Heart left ventricle (tissue), 16 donors: ENCODE results near the gene HCN2. TPM values are rescaled to one million over a fixed set of nuclear protein-coding genes. Genes with fewer than 3 reads are reported as not detected.

Experiments
- ATAC-seq, 4 donors: fragments of 200-7000 bp; cut with Tn5 transposase; one replicate each; pipeline ENCODE4 v1.9.1; 2020 to 2022; ENCODE audit warnings: moderate library complexity in 4 of 4, mild to moderate bottlenecking in 3 of 4, moderate number of reproducible peaks in 1 of 4
- DNase-seq, 5 donors: peaks; one replicate each; pipeline ENCODE4 v3.0.0-alpha.2; 2020
- H3K27ac ChIP-seq, 12 donors: fragments of 200-600 bp; sonication (generic) in 4 of 12; one replicate each; pipeline versions ENCODE4 v1.5.0 to v1.8.0; 2016 to 2022; ENCODE audit warnings: mild to moderate bottlenecking in 2 of 12
- H3K27me3 ChIP-seq, 9 donors: fragments of 200-600 bp; sonication (generic) in 2 of 9; one replicate each; pipeline versions ENCODE4 v1.5.1 to v1.8.0; 2016 to 2022; ENCODE audit warnings: mild to moderate bottlenecking in 3 of 9
- H3K36me3 ChIP-seq, 9 donors: fragments of 200-600 bp; sonication (generic) in 2 of 9; one replicate each; pipeline versions ENCODE4 v1.5.0 to v1.8.0; 2018 to 2022; ENCODE audit warnings: mild to moderate bottlenecking in 2 of 9
- H3K4me1 ChIP-seq, 12 donors: fragments of 200-600 bp; sonication (generic) in 4 of 12; one replicate each; pipeline versions ENCODE4 v1.5.0 to v1.8.0; 2016 to 2022; ENCODE audit warnings: mild to moderate bottlenecking in 3 of 12
- H3K4me3 ChIP-seq, 12 donors: fragments of 200-600 bp; sonication (generic) in 4 of 12; one replicate each; pipeline versions ENCODE4 v1.5.0 to v1.8.0; 2017 to 2022; ENCODE audit warnings: mild to moderate bottlenecking in 9 of 12, moderate library complexity in 4 of 12
- H3K9me3 ChIP-seq, 12 donors: fragments of 200-600 bp; sonication (generic) in 4 of 12; one replicate each; pipeline versions ENCODE4 v1.5.0 to v1.8.0; 2016 to 2022; ENCODE audit warnings: mild to moderate bottlenecking in 1 of 12
- POLR2A ChIP-seq, 2 donors: fragments of 450-650 bp; IDR thresholded peaks; one replicate each; pipeline ENCODE4 v1.6.1; 2017; ENCODE audit warnings: antibody characterized with exemption in 2 of 2, mild to moderate bottlenecking in 2 of 2, moderate library complexity in 2 of 2
- WGBS, 4 donors: extraction: QIAGEN DNeasy Blood & Tissue Kit in 2 of 4; methylation state at CpG; one replicate each; pipeline versions ENCODE4 v1.1.5 to v1.1.7; 2013 to 2018; 5-methylcytosine and 5-hydroxymethylcytosine counted together
- intact Hi-C, 10 donors: fragments of 100-400 bp; cut with DNase I; formaldehyde crosslinking; loops; one replicate each; pipeline versions ENCODE4 v1.11.1 to v1.14.2; 2022
- long read RNA-seq, 3 donors: library from polyadenylated mRNA; unstranded; transcript quantifications; one replicate each; pipeline ENCODE4 v2.0.0, GENCODE V29; 2020 to 2021
- polyA plus RNA-seq, 2 donors: library from polyadenylated mRNA; stranded (reverse); fragments of 200-250 nt; gene quantifications; one replicate each; pipeline ENCODE4 v1.2.3, GENCODE V29; 2013
- total RNA-seq, 9 donors: library from RNA; depleted of rRNA in 2 of 9; stranded (reverse); fragments of >200 nt in 2 of 9; fragmentation: NEBNext Ultra II Directional in 3 of 9; extraction: Animal tissue kit (Norgen Biotek cat#: 25700) in 3 of 9; gene quantifications; one replicate each; pipeline versions ENCODE4 v1.1.0 to v1.2.4, GENCODE V29; 2016 to 2023
- TF ChIP-seq, protein P1 (sequence below), 12 donors: fragments of 200-600 bp; sonication (generic) in 4 of 12; IDR thresholded peaks; one replicate each; pipeline versions ENCODE4 v1.5.0 to v1.8.0; 2018 to 2022; ENCODE audit warnings: antibody characterized with exemption in 12 of 12, mild to moderate bottlenecking in 5 of 12
- donor health status: ischemic (EF 13 %, LVEDD 7.1; RV severe dilation, severe dysfunction).
- donor health status: healthy with polysubstance abuse.
- donor health status: DM: no; HTN: yes; CAD: no.
- donor health status: DM: no; HTN: no; CAD: no.
- donor health status: ischemic (EF 25% LVEDD 6.9; RV normal size, moderate dysfunction).
- donor health status: ischemic (EF 25% LVEDD 5.7; RV mildly dilated, moderate dysfunction).
- donor health status: healthy.
- donor health status: DM: yes; HTN: yes; CAD: no.
- donor health status: ischemic (EF 35%, LVEDD 5.7; RV mildly dilated, moderate dysfunction).
- donor health status: nonischemic (EF 11% LVEDD 7.7; RV severe dilation, severe dysfunction).
- donor health status: DM: yes; HTN: yes; CAD: no.
- donor health status: PGD.
- donor health status: ischemic (EF 29% LVEDD 5.4; RV normal size, mild dysfunction).
- donor health status: nonischemic (EF 23%, LVEDD 6.1; RV moderate dilation, normal function).

The HCN2 gene
- total RNA-seq, result 10 to 100 TPM in 7 of 9 donors, 1 to 10 TPM in 2; 4.1 to 27.4 (median 15.4) TPM
- 10 to 100 TPM in 1 of 2 donors, 1 to 10 TPM in 1; 4.8 to 22.4 TPM for polyA plus RNA-seq
- long read RNA-seq, donor 1, partial matches to known transcripts, result 0 of 1 reads
- long read RNA-seq, donor 1, other reads (novel, unspliced or antisense), result 1 of 1 reads
- long read RNA-seq, donor 2, partial matches to known transcripts, result 0 of 1 reads
- long read RNA-seq, donor 2, other reads (novel, unspliced or antisense), result 1 of 1 reads
- long read RNA-seq, donor 3, partial matches to known transcripts, result 0 of 3 reads
- long read RNA-seq, donor 3, other reads (novel, unspliced or antisense), result 3 of 3 reads

DNA sequence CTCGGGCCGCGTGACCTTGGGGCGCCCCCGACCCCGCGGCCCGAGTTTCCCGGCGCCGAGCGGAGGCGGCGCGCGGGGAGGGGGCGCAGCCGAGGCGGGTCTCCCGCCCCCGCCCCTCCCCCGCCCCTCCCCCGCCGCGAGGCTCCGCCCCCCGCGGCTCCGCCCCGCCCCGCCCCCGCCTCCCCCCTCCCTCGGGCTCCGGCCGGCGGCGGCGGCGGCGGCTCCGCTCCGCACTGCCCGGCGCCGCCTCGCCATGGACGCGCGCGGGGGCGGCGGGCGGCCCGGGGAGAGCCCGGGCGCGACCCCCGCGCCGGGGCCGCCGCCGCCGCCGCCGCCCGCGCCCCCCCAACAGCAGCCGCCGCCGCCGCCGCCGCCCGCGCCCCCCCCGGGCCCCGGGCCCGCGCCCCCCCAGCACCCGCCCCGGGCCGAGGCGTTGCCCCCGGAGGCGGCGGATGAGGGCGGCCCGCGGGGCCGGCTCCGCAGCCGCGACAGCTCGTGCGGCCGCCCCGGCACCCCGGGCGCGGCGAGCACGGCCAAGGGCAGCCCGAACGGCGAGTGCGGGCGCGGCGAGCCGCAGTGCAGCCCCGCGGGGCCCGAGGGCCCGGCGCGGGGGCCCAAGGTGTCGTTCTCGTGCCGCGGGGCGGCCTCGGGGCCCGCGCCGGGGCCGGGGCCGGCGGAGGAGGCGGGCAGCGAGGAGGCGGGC is at the start of gene HCN2:
TSS of gene HCN2 (plus strand) at position 189 of the 703 bp plus-strand sequence. CDS start at position 254, 65 bp downstream.
- no peak for DNase-seq
- TF ChIP-seq POLR2A (IDR thresholded peaks at IDR 0.05), result no peak
- TF ChIP-seq, protein P1, sequence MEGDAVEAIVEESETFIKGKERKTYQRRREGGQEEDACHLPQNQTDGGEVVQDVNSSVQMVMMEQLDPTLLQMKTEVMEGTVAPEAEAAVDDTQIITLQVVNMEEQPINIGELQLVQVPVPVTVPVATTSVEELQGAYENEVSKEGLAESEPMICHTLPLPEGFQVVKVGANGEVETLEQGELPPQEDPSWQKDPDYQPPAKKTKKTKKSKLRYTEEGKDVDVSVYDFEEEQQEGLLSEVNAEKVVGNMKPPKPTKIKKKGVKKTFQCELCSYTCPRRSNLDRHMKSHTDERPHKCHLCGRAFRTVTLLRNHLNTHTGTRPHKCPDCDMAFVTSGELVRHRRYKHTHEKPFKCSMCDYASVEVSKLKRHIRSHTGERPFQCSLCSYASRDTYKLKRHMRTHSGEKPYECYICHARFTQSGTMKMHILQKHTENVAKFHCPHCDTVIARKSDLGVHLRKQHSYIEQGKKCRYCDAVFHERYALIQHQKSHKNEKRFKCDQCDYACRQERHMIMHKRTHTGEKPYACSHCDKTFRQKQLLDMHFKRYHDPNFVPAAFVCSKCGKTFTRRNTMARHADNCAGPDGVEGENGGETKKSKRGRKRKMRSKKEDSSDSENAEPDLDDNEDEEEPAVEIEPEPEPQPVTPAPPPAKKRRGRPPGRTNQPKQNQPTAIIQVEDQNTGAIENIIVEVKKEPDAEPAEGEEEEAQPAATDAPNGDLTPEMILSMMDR (IDR thresholded peaks at IDR 0.05), result no peak
- Histone ChIP-seq H3K36me3 (no peaks in the 10 kb centered on the region), H3K9me3 (no peaks in the 10 kb centered on the region), H3K4me3 (peak within 1 kb of the TSS in 11 of 12 donors; percentile 8 to 44 (median 28)), H3K4me1 (peaks cover 0 to 29% (median 16%) of the 10 kb centered on the region in 12 donors), H3K27me3 (peaks cover 15 to 51% (median 29%) of the 10 kb centered on the region in 9 donors), H3K27ac (peak within 1 kb of the TSS in 9 of 12 donors; percentile 10 to 69 (median 43))
- no peak for ATAC-seq
- 0 to 4% (median 1%) methylated on average over 10 to 108 of the region's 132 CpGs for WGBS, 4 donors
- intact Hi-C loops, result loop anchor here in 2 of 10 donors (10.0 kb wide), 2 partner anchors 65 to 145 kb away; no protein-coding TSS in a partner anchor

DNA sequence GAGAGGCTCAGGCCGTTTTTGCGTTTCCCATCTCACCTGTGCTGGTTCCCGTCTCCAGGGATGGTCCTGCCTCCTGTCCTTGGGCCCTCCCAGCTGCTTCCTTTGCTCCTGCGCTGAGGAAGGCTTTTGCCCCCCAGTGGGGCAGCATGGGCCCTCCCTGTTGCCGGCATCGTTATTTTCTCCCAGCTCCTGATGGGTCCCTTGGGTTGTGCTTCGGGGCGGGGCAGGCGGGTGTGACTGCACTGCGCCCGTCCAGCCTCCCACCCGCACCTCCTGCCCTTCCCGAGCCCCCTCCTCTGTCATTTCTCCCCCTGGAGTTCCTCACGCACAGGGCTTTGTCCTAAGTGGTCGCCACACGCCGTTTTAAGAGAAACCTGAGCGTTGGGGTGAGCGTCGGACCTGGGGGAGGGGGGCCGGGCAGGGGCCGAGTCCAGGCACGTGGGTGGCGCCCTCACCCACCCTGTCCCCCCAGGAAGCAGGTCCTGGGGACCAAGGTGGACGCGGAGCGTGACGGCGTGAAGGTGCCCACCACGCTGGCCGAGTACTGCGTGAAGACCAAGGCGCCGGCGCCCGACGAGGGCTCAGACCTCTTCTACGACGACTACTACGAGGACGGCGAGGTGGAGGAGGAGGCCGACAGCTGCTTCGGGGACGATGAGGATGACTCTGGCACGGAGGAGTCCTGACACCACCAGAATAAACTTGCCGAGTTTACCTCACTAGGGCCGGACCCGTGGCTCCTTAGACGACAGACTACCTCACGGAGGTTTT is 48.6 kb upstream of the HCN2 start:
- H3K36me3 ChIP-seq, result peaks cover 2 to 62% (median 52%) of the 10 kb centered on the region in 9 donors
- no peaks in the 10 kb centered on the region for H3K27me3 ChIP-seq
- H3K4me3 ChIP-seq, result no peak overlapping the region
- no peak for TF ChIP-seq POLR2A (IDR thresholded peaks at IDR 0.05)
- TF ChIP-seq, protein P1 (IDR thresholded peaks at IDR 0.05), result no peak
- WGBS, 4 donors, result 89 to 92% (median 90%) methylated on average over 51 of the region's 51 CpGs
- H3K27ac ChIP-seq, result no peak overlapping the region
- no peak for DNase-seq
- ATAC-seq, result no peak
- H3K4me1 ChIP-seq, result peaks cover 0 to 23% (median 2%) of the 10 kb centered on the region in 12 donors
- no peaks in the 10 kb centered on the region for H3K9me3 ChIP-seq
- intact Hi-C loops, result loop anchor here in 2 of 10 donors (10.0 kb wide), 1 partner anchor 194 kb away; no protein-coding TSS in a partner anchor

DNA sequence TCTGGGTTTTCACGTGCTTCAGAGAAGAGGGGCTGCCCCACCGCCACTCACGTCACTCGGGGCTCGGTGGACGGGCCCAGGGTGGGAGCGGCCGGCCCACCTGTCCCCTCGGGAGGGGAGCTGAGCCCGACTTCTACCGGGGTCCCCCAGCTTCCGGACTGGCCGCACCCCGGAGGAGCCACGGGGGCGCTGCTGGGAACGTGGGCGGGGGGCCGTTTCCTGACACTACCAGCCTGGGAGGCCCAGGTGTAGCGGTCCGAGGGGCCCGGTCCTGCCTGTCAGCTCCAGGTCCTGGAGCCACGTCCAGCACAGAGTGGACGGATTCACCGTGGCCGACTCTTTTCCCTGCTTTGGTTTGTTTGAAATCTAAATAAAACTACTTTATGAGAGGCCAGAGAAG is 48.0 kb upstream of the HCN2 start:
- Histone ChIP-seq H3K27ac (no peak overlapping the region), H3K9me3 (no peaks in the 10 kb centered on the region), H3K4me1 (peaks cover 0 to 23% (median 2%) of the 10 kb centered on the region in 12 donors), H3K36me3 (peaks cover 2 to 55% (median 45%) of the 10 kb centered on the region in 9 donors), H3K4me3 (no peak overlapping the region), H3K27me3 (no peaks in the 10 kb centered on the region)
- ATAC-seq (no peak), DNase-seq (no peak)
- TF ChIP-seq POLR2A (IDR thresholded peaks at IDR 0.05), result no peak
- TF ChIP-seq, protein P1 (IDR thresholded peaks at IDR 0.05), result no peak
- intact Hi-C loops, result loop anchor here in 2 of 10 donors (10.0 kb wide), 1 partner anchor 193 kb away; no protein-coding TSS in a partner anchor
- WGBS, 4 donors, result 92 to 95% (median 93%) methylated on average over 2 to 26 of the region's 26 CpGs
